GM23248 (cell line): Measurements from ENCODE around the gene HECTD4. TPM values are rescaled to one million over a fixed set of nuclear protein-coding genes. Genes with fewer than 3 reads are reported as not detected.

ENCODE experiments used
- DNase-seq: peaks from one replicate; pipeline ENCODE4 v3.0.0-alpha.2; 2015
- H2AFZ ChIP-seq: fragments of 200-600 bp; sonication (generic); 2 replicates; pipeline ENCODE4 v1.6.1; 2016; ENCODE audit warnings: antibody characterized with exemption
- H3F3A ChIP-seq: fragments of 200-600 bp; sonication (generic); 2 replicates; pipeline ENCODE4 v1.6.1; 2016; ENCODE audit warnings: mild to moderate bottlenecking, antibody characterized with exemption, mixed run types; ENCODE audit not compliant: insufficient read depth
- H3K27ac ChIP-seq: fragments of 200-600 bp; sonication (generic); 2 replicates; pipeline ENCODE4 v1.5.1; 2016; ENCODE audit warnings: mild to moderate bottlenecking
- H3K27me3 ChIP-seq: fragments of 200-600 bp; sonication (generic); replicated peaks from 2 replicates; pipeline ENCODE4 v1.6.1; 2016; ENCODE audit warnings: mild to moderate bottlenecking; ENCODE audit not compliant: insufficient read depth
- H3K36me3 ChIP-seq: fragments of 200-600 bp; sonication (generic); 2 replicates; pipeline ENCODE4 v1.6.1; 2016; ENCODE audit warnings: low read depth, mild to moderate bottlenecking
- H3K4me1 ChIP-seq: fragments of 200-600 bp; sonication (generic); 2 replicates; pipeline ENCODE4 v1.6.1; 2016; ENCODE audit warnings: mild to moderate bottlenecking; ENCODE audit not compliant: insufficient read depth
- H3K4me2 ChIP-seq: fragments of 200-600 bp; sonication (generic); one replicate; pipeline ENCODE4 v1.6.1; 2016; ENCODE audit warnings: mild to moderate bottlenecking; ENCODE audit not compliant: unreplicated experiment
- H3K4me3 ChIP-seq: fragments of 200-600 bp; sonication (generic); 2 replicates; pipeline ENCODE4 v1.5.1; 2016; ENCODE audit warnings: mild to moderate bottlenecking
- H3K79me2 ChIP-seq: fragments of 200-600 bp; sonication (generic); 2 replicates; pipeline ENCODE4 v1.6.1; 2016; ENCODE audit warnings: mild to moderate bottlenecking; ENCODE audit not compliant: insufficient read depth
- H3K9ac ChIP-seq: fragments of 200-600 bp; sonication (generic); 2 replicates; pipeline ENCODE4 v1.6.1; 2016; ENCODE audit warnings: mild to moderate bottlenecking
- H3K9me2 ChIP-seq: fragments of 200-600 bp; sonication (generic); 2 replicates; pipeline ENCODE4 v1.6.1; 2016; ENCODE audit warnings: mixed run types, mild to moderate bottlenecking, moderate library complexity; ENCODE audit not compliant: insufficient read depth
- H3K9me3 ChIP-seq: fragments of 200-600 bp; sonication (generic); one replicate; pipeline ENCODE4 v1.6.1; 2017; ENCODE audit warnings: low read depth
- H4K20me1 ChIP-seq: fragments of 200-600 bp; sonication (generic); 2 replicates; pipeline ENCODE4 v1.6.0; 2016; ENCODE audit not compliant: insufficient read depth
- EZH2 ChIP-seq: fragments of 200-600 bp; sonication (generic); IDR thresholded peaks from 2 replicates; pipeline ENCODE4 v1.6.1; 2018; ENCODE audit warnings: antibody characterized with exemption, mild to moderate bottlenecking; ENCODE audit not compliant: insufficient read depth, poor library complexity, severe bottlenecking
- EZH2phosphoT487 ChIP-seq: fragments of 200-600 bp; sonication (generic); IDR thresholded peaks from 2 replicates; pipeline ENCODE4 v1.6.1; 2018; ENCODE audit warnings: antibody characterized with exemption, moderate library complexity, mild to moderate bottlenecking, low read depth; ENCODE audit not compliant: insufficient read depth
- WGBS, 2 experiments: methylation state at CpG; one replicate each; pipeline ENCODE4 v1.1.6; 2015 to 2017; ENCODE audit warnings: low lambda C conversion rate in 2 of 2, low coverage in 1 of 2; ENCODE audit errors: missing lambda C conversion rate in 2 of 2; 5-methylcytosine and 5-hydroxymethylcytosine counted together
- in situ Hi-C: fragments of 300-500 bp; cut with MboI; formaldehyde crosslinking; loops from 2 replicates; pipeline ENCODE4 v1.15.0; 2020
- polyA plus RNA-seq: library from polyadenylated mRNA; unstranded; fragments of >200 nt; fragmentation: Nextera tagmentation; extraction: Ambion mirVana; gene quantifications from 2 replicates; pipeline ENCODE4 v1.2.1, GENCODE V29; 2016
- total RNA-seq: library from RNA; depleted of rRNA; stranded (reverse); fragments of >200 nt; shearing (Covaris generic); gene quantifications from 2 replicates; pipeline ENCODE4 v1.2.3, GENCODE V29; 2014

HECTD4 gene
- total and polyA plus RNA-seq, 2 experiments from 2014 or later: 7.5 to 8.9 TPM

DNA sequence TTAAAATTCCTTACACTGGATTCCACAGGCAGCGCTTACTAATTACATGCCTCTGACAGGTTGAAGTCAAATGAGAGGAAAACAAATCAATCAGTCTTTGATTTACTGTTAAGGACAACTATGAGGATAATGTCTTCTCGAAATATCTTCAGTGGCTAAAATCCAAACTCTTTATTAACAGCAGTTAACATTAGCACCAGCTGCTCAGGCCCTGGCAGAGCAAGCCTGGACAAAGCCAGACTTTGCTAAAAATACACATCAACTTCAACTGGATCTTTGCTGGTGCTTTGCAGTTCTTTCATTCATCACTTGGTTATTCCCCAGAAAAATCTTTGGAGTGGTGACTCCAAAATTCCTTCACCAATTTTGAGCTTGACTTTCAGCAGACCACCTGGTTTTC lies 98.7 kb downstream of the HECTD4 start:
- H3K9me2 ChIP-seq: no peaks in the 10 kb centered on the region
- peaks cover 3% of the 10 kb centered on the region; the same call in 1 of the 2 replicates for H3K36me3 ChIP-seq
- no peak for DNase-seq
- no peak overlapping the region for H3K4me2 ChIP-seq
- H3K27ac ChIP-seq: no peak overlapping the region
- no peak overlapping the region for H3K9ac ChIP-seq
- no peak for TF ChIP-seq EZH2phosphoT487
- TF ChIP-seq EZH2: no peak
- H3K27me3 ChIP-seq: no peaks in the 10 kb centered on the region
- 53 to 54% methylated on average over 2 of the region's 2 CpGs for WGBS, 2 experiments
- no peaks in the 10 kb centered on the region for H3K4me1 ChIP-seq
- no peak overlapping the region for H3K4me3 ChIP-seq
- H3F3A ChIP-seq: no peaks in the 10 kb centered on the region
- H3K9me3 ChIP-seq: no peaks in the 10 kb centered on the region
- H4K20me1 ChIP-seq: no peaks in the 10 kb centered on the region
- no peak overlapping the region for H2AFZ ChIP-seq
- in situ Hi-C loops: no loop called here
- H3K79me2 ChIP-seq: no peaks in the 10 kb centered on the region

DNA sequence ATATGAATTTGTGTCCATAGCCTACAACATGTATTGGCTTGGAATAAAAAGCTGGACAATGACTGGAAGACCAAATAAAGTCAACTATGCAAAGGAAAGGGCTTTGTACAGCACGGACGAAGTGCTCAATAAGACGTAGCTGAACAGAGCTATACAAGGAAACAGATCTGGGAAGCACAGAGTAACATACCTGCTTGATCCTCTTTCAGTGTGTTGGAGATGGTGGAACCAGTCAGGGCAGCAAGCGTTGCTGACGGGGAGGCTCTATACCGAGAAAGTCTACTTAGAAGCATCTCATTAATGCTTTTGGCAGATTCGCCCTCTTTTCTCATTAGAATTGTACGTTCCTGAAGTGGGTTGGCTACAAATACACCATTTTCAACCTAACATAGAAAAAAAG lies 99.3 kb downstream of the HECTD4 start:
- Histone ChIP-seq H3K4me3 (no peak overlapping the region), H3K9me2 (no peaks in the 10 kb centered on the region), H3K9ac (no peak overlapping the region), H3K27me3 (no peaks in the 10 kb centered on the region), H2AFZ (no peak overlapping the region), H4K20me1 (no peaks in the 10 kb centered on the region), H3K4me2 (no peak overlapping the region), H3K9me3 (no peaks in the 10 kb centered on the region), H3K4me1 (no peaks in the 10 kb centered on the region), H3K79me2 (no peaks in the 10 kb centered on the region), H3F3A (no peaks in the 10 kb centered on the region), H3K36me3 (peaks cover 3% of the 10 kb centered on the region; the same call in 1 of the 2 replicates), H3K27ac (no peak overlapping the region)
- 90 to 94% methylated on average over 8 of the region's 8 CpGs for WGBS, 2 experiments
- in situ Hi-C loops: no loop called here
- TF ChIP-seq EZH2 (no peak), EZH2phosphoT487 (no peak)
- DNase-seq: no peak

DNA sequence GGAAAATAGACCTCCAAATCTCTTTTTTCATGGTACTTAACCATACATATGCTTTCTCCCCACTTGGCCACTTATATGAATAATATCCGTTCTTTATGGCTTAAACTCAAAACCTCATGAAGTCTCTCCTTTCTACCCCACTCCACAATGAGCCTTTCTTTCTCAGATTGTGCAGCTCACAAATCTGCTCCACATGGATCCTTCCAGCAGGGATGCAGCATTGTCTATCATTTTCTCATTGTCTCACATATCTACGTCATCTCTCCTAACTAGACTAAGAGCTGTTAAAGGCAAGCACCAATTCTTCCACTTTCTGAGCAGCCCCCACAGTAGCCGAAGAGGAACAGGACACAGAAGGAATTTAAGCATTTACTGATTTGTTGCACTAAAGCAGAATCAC lies 106.4 kb downstream of the HECTD4 start:
- no peaks in the 10 kb centered on the region for H3F3A ChIP-seq
- no peaks in the 10 kb centered on the region for H3K9me3 ChIP-seq
- H3K9ac ChIP-seq: no peak overlapping the region
- H3K4me3 ChIP-seq: no peak overlapping the region
- H4K20me1 ChIP-seq: no peaks in the 10 kb centered on the region
- no peaks in the 10 kb centered on the region for H3K27me3 ChIP-seq
- TF ChIP-seq EZH2: no peak
- TF ChIP-seq EZH2phosphoT487: no peak
- no peak overlapping the region for H3K4me2 ChIP-seq
- H2AFZ ChIP-seq: no peak overlapping the region
- H3K36me3 ChIP-seq: peaks cover 4% of the 10 kb centered on the region; the same call in 1 of the 2 replicates
- H3K9me2 ChIP-seq: no peaks in the 10 kb centered on the region
- DNase-seq: no peak
- 88% methylated on average over 3 of the region's 3 CpGs for WGBS, 2 experiments
- H3K79me2 ChIP-seq: no peaks in the 10 kb centered on the region
- no peak overlapping the region for H3K27ac ChIP-seq
- no peaks in the 10 kb centered on the region for H3K4me1 ChIP-seq
- in situ Hi-C loops: no loop called here

DNA sequence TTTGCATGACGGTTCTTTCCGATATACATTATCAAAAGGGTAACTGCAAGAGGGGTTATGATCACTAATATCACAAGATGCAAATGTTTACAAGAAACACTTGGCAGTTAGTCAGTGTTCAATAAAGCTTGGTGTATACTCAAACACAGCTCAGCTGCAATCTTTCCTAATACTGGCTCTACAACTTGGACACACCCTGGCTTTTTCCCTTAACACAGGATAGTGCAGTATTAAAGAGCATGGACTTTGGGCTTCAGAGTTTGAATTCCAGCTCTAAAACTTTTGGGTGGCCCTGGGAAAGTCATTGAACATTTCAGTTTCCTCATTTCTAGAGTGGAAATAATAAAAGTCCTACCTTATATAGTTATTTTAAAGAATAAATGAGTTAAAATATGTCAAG lies 107.0 kb downstream of the HECTD4 start:
- H3K27me3 ChIP-seq: no peaks in the 10 kb centered on the region
- no peaks in the 10 kb centered on the region for H4K20me1 ChIP-seq
- no peaks in the 10 kb centered on the region for H3K4me1 ChIP-seq
- H3K36me3 ChIP-seq: peaks cover 4% of the 10 kb centered on the region
- H3F3A ChIP-seq: no peaks in the 10 kb centered on the region
- H2AFZ ChIP-seq: no peak overlapping the region
- in situ Hi-C loops: no loop called here
- no peaks in the 10 kb centered on the region for H3K9me2 ChIP-seq
- H3K4me2 ChIP-seq: no peak overlapping the region
- TF ChIP-seq EZH2: no peak
- WGBS, 2 experiments: 99 to 100% methylated on average over 2 of the region's 2 CpGs
- no peak overlapping the region for H3K9ac ChIP-seq
- H3K9me3 ChIP-seq: no peaks in the 10 kb centered on the region
- H3K27ac ChIP-seq: no peak overlapping the region
- no peak overlapping the region for H3K4me3 ChIP-seq
- DNase-seq: no peak
- no peaks in the 10 kb centered on the region for H3K79me2 ChIP-seq

DNA sequence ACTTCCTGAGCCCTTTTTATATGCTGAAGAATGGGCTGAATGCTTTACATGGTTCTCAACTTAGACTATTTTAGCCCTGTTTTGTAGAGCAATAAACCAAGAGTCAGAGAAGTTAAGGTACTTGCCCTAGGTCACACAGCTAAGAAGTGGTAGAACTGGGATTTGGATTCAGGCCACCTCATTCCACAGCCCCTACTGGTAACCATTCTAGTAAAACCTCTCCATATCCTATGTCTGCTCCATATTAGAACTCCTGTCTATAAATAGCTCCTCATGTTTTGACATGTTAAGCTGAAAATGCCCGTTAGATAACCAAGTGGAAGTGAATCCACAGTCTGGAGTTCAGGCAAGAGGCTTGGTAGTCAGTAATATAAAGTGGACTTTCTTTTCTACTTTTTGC lies 111.6 kb downstream of the HECTD4 start:
- Histone ChIP-seq H3F3A (no peaks in the 10 kb centered on the region), H3K9me3 (no peaks in the 10 kb centered on the region), H3K36me3 (peaks cover 21% of the 10 kb centered on the region), H2AFZ (no peak overlapping the region), H3K9me2 (no peaks in the 10 kb centered on the region), H3K9ac (no peak overlapping the region), H3K4me3 (no peak overlapping the region), H3K79me2 (no peaks in the 10 kb centered on the region), H3K4me1 (no peaks in the 10 kb centered on the region), H3K27me3 (no peaks in the 10 kb centered on the region), H3K27ac (no peak overlapping the region), H3K4me2 (no peak overlapping the region), H4K20me1 (no peaks in the 10 kb centered on the region)
- no peak for DNase-seq
- TF ChIP-seq EZH2phosphoT487 (no peak), EZH2 (no peak)
- 95 to 100% methylated on average over 1 of the region's 1 CpG for WGBS, 2 experiments
- in situ Hi-C loops: no loop called here
